Loucy (cell line): ENCODE results near the gene P2RX7.

Experiments
- H2AFZ ChIP-seq: fragments of 200-600 bp; sonication (generic); 2 replicates; pipeline ENCODE4 v1.6.0; 2016; ENCODE audit warnings: antibody characterized with exemption, mild to moderate bottlenecking, low read length, moderate library complexity
- H3F3A ChIP-seq: fragments of 200-600 bp; 2 replicates; pipeline ENCODE4 v1.6.0; 2016; ENCODE audit warnings: antibody characterized with exemption, low read depth, mild to moderate bottlenecking
- H3K27me3 ChIP-seq: fragments of 200-600 bp; sonication (generic); 2 replicates; pipeline ENCODE4 v1.6.1; 2014; ENCODE audit warnings: low read length, mild to moderate bottlenecking; ENCODE audit not compliant: insufficient read depth, poor library complexity, severe bottlenecking
- H3K36me3 ChIP-seq: fragments of 200-600 bp; sonication (generic); 2 replicates; pipeline ENCODE4 v1.6.1; 2016; ENCODE audit warnings: low read length; ENCODE audit not compliant: insufficient read depth
- H3K4me1 ChIP-seq: fragments of 200-600 bp; sonication (generic); 2 replicates; pipeline ENCODE4 v1.5.1; 2014; ENCODE audit warnings: low read length, mild to moderate bottlenecking; ENCODE audit not compliant: insufficient read depth, poor library complexity, severe bottlenecking
- H3K4me2 ChIP-seq: fragments of 200-600 bp; sonication (generic); 2 replicates; pipeline ENCODE4 v1.6.0; 2014; ENCODE audit warnings: antibody characterized with exemption, low read length, low read depth, mild to moderate bottlenecking; ENCODE audit not compliant: poor library complexity, severe bottlenecking
- H3K4me3 ChIP-seq: fragments of 200-600 bp; sonication (generic); 2 replicates; pipeline ENCODE4 v1.5.1; 2014; ENCODE audit warnings: low read length, mild to moderate bottlenecking, mixed read lengths; ENCODE audit not compliant: poor library complexity, severe bottlenecking
- H3K79me2 ChIP-seq: fragments of 200-600 bp; sonication (generic); 2 replicates; pipeline ENCODE4 v1.6.1; 2014; ENCODE audit warnings: low read length; ENCODE audit not compliant: insufficient read depth
- H3K9ac ChIP-seq: fragments of 200-600 bp; sonication (generic); 2 replicates; pipeline ENCODE4 v1.6.0; 2014; ENCODE audit warnings: mild to moderate bottlenecking, low read depth, low read length, moderate library complexity; ENCODE audit not compliant: poor library complexity, severe bottlenecking
- H3K9me2 ChIP-seq: fragments of 200-600 bp; sonication (generic); replicated peaks from 2 replicates; pipeline ENCODE4 v1.6.1; 2016; ENCODE audit warnings: low read depth, low read length, mixed read lengths
- H3K9me3 ChIP-seq: fragments of 200-600 bp; sonication (generic); 2 replicates; pipeline ENCODE4 v1.6.1; 2014; ENCODE audit warnings: mild to moderate bottlenecking, antibody characterized with exemption, low read length, low read depth; ENCODE audit not compliant: insufficient read depth
- H4K20me1 ChIP-seq: fragments of 200-600 bp; sonication (generic); 2 replicates; pipeline ENCODE4 v1.6.0; 2014; ENCODE audit warnings: antibody characterized with exemption, low read length, mild to moderate bottlenecking; ENCODE audit not compliant: insufficient read depth, poor library complexity, severe bottlenecking
- CTCF ChIP-seq: fragments of 200-600 bp; sonication (generic); conservative IDR thresholded peaks from 2 replicates; pipeline ENCODE4 v1.5.1; 2014; ENCODE audit warnings: mild to moderate bottlenecking, antibody characterized with exemption, low read length
- EZH2phosphoT487 ChIP-seq: fragments of 200-600 bp; IDR thresholded peaks from 2 replicates; pipeline ENCODE4 v1.6.1; 2018; ENCODE audit warnings: antibody characterized with exemption, mild to moderate bottlenecking, moderate library complexity, borderline replicate concordance

P2RX7 gene

DNA sequence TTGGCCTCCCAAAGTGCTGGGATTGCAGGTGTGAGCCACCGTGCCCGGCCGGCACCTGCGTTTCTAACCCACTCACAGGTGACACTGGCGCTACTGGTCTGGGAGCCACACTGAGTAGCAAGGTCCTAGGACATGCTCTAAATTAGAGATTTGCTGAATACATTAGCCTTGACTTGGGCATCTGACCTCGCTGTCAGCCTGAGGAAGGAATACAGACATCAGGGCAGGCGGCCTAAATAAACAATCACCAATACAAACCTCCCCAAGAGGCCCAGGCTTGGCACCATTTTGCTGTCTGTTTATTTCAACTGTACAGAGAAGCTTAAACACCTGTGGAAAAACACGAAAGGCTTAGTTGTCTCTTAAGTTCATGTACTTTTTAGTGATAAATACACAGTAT is 104.7 kb downstream of the P2RX7 start:
- no peaks in the 10 kb centered on the region for H4K20me1 ChIP-seq
- H3K27me3 ChIP-seq, result no peaks in the 10 kb centered on the region
- H3K9ac ChIP-seq, result no peak overlapping the region
- TF ChIP-seq CTCF (no peak), EZH2phosphoT487 (no peak)
- H3K36me3 ChIP-seq, result no peaks in the 10 kb centered on the region
- no peaks in the 10 kb centered on the region for H3K9me2 ChIP-seq
- no peak overlapping the region for H3K4me2 ChIP-seq
- H3K9me3 ChIP-seq, result no peaks in the 10 kb centered on the region
- H3K4me1 ChIP-seq, result peaks cover 40% of the 10 kb centered on the region
- H3K79me2 ChIP-seq, result no peaks in the 10 kb centered on the region
- H3K4me3 ChIP-seq, result no peak overlapping the region
- H3F3A ChIP-seq, result no peaks in the 10 kb centered on the region
- no peak overlapping the region for H2AFZ ChIP-seq
